HUES6 (cell line): ENCODE results near the gene INPP4B.

Source experiments
- H3K27ac ChIP-seq: 2 replicates; pipeline ENCODE4 v1.7.0; 2013; ENCODE audit warnings: low read depth, mild to moderate bottlenecking, low read length, inconsistent platforms
- H3K27me3 ChIP-seq: 2 replicates; pipeline ENCODE4 v1.6.1; 2013; ENCODE audit warnings: low read length; ENCODE audit not compliant: control insufficient read depth, insufficient read depth
- H3K36me3 ChIP-seq: 2 replicates; pipeline ENCODE4 v1.6.1; 2013; ENCODE audit warnings: low read length; ENCODE audit not compliant: control insufficient read depth, insufficient read depth
- H3K4me1 ChIP-seq: 2 replicates; pipeline ENCODE4 v1.6.1; 2013; ENCODE audit warnings: low read length; ENCODE audit not compliant: control insufficient read depth, insufficient read depth
- H3K4me3 ChIP-seq: 2 replicates; pipeline ENCODE4 v1.5.1; 2013; ENCODE audit warnings: low read depth, low read length
- H3K9ac ChIP-seq: one replicate; pipeline ENCODE4 v1.6.1; 2013; ENCODE audit warnings: mild to moderate bottlenecking, low read length
- H3K9me3 ChIP-seq: 2 replicates; pipeline ENCODE4 v1.6.1; 2013; ENCODE audit warnings: low read depth, low read length; ENCODE audit not compliant: control insufficient read depth, insufficient read depth

The INPP4B gene

DNA sequence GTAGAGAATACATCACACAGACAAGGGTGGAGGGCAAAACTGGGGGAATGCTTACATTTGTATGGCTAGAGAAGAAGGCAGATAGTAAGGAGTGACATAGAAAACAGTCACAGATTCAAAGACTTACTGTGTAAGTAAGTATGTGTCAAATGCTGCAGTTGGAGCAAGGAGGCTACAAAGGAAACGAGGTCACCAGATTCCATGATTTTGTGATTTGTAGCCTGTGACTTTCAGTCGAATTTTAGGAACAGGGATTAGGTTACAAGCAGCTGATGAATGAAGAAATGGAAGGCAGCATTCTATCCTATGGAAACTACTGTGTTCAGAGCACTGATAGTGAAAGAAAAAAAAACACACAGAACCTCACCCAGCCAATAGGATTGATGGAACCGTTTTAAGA lies 801.8 kb downstream of the INPP4B start:
- no peak overlapping the region for H3K27ac ChIP-seq
- no peaks in the 10 kb centered on the region for H3K36me3 ChIP-seq
- H3K27me3 ChIP-seq, result no peaks in the 10 kb centered on the region
- no peak overlapping the region for H3K4me3 ChIP-seq
- H3K9me3 ChIP-seq, result no peaks in the 10 kb centered on the region
- peaks cover 13% of the 10 kb centered on the region; the same call in 1 of the 2 replicates for H3K4me1 ChIP-seq
- H3K9ac ChIP-seq, result no peak overlapping the region

DNA sequence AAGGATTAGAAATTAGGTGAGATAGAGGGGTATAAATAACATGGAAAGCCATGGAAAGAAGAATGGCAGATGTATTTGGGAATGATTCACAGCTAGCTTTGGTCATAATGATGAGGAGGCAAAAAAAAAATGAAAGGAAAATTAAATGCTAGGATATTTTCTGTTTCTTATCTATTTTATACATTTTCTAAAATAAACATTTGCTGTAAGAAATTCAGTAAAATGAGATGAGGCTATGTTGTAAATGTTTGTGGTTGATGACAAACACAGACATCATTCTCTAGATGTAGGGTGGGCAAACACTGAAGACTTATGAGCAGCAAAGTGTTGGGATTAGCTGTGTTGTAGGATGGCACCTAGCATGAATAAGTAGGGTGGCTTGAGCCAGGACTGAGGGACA lies 802.6 kb downstream of the INPP4B start:
- H3K36me3 ChIP-seq, result no peaks in the 10 kb centered on the region
- no peak overlapping the region for H3K4me3 ChIP-seq
- no peak overlapping the region for H3K9ac ChIP-seq
- H3K4me1 ChIP-seq, result peaks cover 13% of the 10 kb centered on the region; the same call in 1 of the 2 replicates
- no peak overlapping the region for H3K27ac ChIP-seq
- H3K27me3 ChIP-seq, result no peaks in the 10 kb centered on the region
- no peaks in the 10 kb centered on the region for H3K9me3 ChIP-seq

- no peaks in the 10 kb centered on the region for H3K9me3 ChIP-seq
- no peak overlapping the region for H3K4me3 ChIP-seq
- no peak overlapping the region for H3K9ac ChIP-seq
- H3K36me3 ChIP-seq, result no peaks in the 10 kb centered on the region
- no peak overlapping the region for H3K27ac ChIP-seq
- no peaks in the 10 kb centered on the region for H3K27me3 ChIP-seq
- peaks cover 13% of the 10 kb centered on the region; the same call in 1 of the 2 replicates for H3K4me1 ChIP-seq
These were observed 804.3 kb downstream of the INPP4B start for GRCh38 chr4:142041788-142042187.

DNA sequence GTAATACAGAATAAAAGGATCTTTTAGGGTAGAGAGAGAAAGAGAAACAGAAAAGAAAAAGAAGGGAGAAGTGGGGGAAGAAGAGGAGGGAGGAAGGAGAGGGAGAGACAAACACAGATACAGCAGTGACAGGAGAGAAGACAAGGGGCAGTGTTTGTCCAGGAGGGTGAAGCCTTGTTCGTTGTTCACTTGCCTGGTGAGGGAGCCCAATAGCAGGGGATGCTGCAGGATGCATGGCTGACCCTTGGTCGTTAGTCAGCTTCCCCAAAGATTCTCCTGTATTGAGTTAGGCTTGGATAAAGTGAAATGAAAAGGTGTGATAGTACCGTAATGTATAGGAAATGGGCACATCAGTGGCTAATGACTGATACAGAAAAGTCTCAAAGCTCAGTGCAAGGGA lies 806.1 kb downstream of the INPP4B start:
- no peak overlapping the region for H3K4me3 ChIP-seq
- no peak overlapping the region for H3K27ac ChIP-seq
- H3K27me3 ChIP-seq, result no peaks in the 10 kb centered on the region
- no peaks in the 10 kb centered on the region for H3K36me3 ChIP-seq
- H3K9ac ChIP-seq, result no peak overlapping the region
- peaks cover 6% of the 10 kb centered on the region; the same call in 1 of the 2 replicates for H3K4me1 ChIP-seq
- H3K9me3 ChIP-seq, result no peaks in the 10 kb centered on the region

DNA sequence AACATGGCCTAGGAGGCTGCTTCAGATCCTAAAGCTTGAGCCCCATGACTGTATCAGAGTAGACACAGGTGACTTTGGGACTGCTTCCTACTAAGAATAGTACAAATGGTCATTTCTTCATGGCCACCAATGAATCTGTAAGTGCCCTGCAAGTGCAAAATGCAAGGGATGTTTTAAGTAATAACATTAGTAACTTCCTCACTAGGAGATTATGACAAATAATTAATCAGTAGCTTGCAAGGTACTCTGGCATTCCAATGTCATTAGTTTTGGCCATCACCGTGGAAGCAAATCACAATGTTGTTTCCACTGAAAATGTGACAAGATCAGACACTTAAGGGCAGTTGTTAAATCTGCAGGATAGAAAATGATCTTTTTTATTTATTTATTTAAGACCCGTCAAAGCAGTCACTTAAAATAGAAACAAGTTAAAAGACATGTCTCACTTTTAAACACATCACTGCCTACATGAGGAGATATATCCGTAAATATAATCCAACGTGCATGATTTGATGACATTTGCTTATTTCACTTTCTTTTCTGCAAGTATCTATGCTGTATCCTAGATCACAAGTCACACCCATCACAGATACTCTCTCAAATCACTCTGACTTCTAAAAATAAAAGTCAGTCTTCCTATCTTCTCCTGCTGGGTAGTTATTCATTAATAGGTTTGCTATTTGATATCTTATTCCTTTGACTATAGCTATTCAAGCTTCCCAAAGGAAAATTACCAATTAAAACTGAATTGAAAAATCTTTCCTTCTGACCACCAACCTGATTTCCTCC lies 809.1 kb downstream of the INPP4B start:
- no peaks in the 10 kb centered on the region for H3K4me1 ChIP-seq
- H3K27ac ChIP-seq, result no peak overlapping the region
- H3K9me3 ChIP-seq, result no peaks in the 10 kb centered on the region
- H3K4me3 ChIP-seq, result no peak overlapping the region
- H3K36me3 ChIP-seq, result no peaks in the 10 kb centered on the region
- no peaks in the 10 kb centered on the region for H3K27me3 ChIP-seq
- no peak overlapping the region for H3K9ac ChIP-seq

DNA sequence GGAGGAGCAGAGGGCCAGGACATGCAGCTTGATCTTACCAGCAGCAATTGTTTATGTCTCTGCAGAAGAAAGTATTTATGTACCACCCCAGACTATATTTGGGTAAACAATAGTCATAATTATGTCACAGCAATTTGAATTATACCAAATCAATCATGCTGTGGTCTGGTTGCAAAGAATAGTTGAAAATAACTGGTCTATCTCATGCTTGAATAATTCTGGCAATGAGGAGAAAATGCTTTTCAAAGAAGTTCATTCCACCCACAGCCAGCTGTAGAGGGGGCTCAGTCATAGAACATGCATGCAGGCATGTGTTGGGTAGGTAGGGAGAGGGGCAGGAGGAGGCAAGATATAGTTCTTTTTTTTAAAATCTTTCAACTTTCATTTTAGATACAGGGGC lies 810.5 kb downstream of the INPP4B start:
- H3K27me3 ChIP-seq, result no peaks in the 10 kb centered on the region
- H3K27ac ChIP-seq, result no peak overlapping the region
- H3K36me3 ChIP-seq, result no peaks in the 10 kb centered on the region
- H3K9me3 ChIP-seq, result no peaks in the 10 kb centered on the region
- H3K4me3 ChIP-seq, result no peak overlapping the region
- H3K4me1 ChIP-seq, result no peaks in the 10 kb centered on the region
- no peak overlapping the region for H3K9ac ChIP-seq

DNA sequence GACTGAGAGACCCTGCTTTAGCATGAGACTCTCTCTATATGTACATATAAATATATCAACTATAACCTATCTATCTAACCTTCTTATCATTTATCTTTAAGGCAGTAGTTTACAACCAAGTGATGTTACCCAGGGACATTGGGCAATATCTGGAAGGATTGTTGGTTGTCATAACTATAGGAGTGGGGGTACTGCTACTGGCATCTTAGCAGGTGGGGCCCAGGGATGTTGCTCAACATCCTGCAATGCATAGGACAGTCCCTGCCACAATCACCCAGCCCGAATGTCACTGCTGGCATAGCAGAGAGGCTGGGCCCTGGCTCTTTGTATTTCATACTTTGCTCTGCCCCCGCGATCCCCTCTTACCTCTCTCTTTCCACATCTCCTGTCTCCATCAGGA lies 812.0 kb downstream of the INPP4B start:
- Histone ChIP-seq H3K36me3 (no peaks in the 10 kb centered on the region), H3K4me3 (no peak overlapping the region), H3K27ac (no peak overlapping the region), H3K9me3 (no peaks in the 10 kb centered on the region), H3K27me3 (no peaks in the 10 kb centered on the region), H3K9ac (no peak overlapping the region), H3K4me1 (no peaks in the 10 kb centered on the region)

DNA sequence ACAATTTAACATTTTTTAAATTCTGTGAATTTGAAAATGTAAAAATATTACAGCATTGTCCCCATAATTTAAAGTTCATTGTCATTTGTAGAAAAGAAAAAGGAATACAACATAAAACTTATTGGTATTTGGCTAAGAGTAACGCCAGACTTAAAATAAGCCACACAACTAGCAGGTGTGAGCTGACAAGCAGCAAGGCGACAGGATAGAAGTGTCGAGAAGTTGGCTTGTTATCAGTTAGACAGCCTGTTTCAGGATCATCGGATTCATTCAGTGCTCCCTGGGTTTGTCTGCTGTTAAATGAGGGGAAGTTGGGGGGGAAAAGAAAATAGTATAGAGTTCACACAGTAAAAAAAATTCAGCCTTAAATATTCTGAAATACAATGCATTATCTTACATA lies 816.1 kb downstream of the INPP4B start:
- Histone ChIP-seq H3K4me3 (no peak overlapping the region), H3K27ac (no peak overlapping the region), H3K36me3 (no peaks in the 10 kb centered on the region), H3K4me1 (no peaks in the 10 kb centered on the region), H3K27me3 (no peaks in the 10 kb centered on the region), H3K9ac (no peak overlapping the region), H3K9me3 (no peaks in the 10 kb centered on the region)

GRCh38 chr4:142021761-142022160 lies 824.3 kb downstream of the INPP4B start:
- H3K4me1 ChIP-seq, result no peaks in the 10 kb centered on the region
- no peak overlapping the region for H3K4me3 ChIP-seq
- H3K36me3 ChIP-seq, result no peaks in the 10 kb centered on the region
- H3K9me3 ChIP-seq, result no peaks in the 10 kb centered on the region
- H3K27ac ChIP-seq, result no peak overlapping the region
- H3K9ac ChIP-seq, result no peak overlapping the region
- H3K27me3 ChIP-seq, result no peaks in the 10 kb centered on the region

DNA sequence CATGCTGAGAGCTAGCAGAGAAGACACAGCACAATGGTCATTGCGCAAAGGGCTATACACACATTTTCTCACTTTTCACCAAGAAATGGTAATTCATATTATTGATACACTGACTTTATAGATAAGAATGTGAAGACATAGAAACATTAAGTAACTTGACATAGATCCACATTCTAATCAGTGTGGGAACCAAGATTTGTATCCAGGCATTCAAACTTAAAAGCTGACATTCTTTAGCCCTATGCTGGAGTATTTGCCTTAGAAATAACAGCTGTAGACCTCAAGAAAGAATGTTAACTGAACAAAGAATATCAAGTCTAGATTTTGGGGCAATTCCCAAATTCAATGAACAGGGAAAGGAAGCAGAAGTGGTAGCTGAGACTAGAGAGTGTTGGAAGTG lies 824.9 kb downstream of the INPP4B start:
- no peak overlapping the region for H3K9ac ChIP-seq
- H3K27ac ChIP-seq, result no peak overlapping the region
- no peak overlapping the region for H3K4me3 ChIP-seq
- H3K27me3 ChIP-seq, result no peaks in the 10 kb centered on the region
- no peaks in the 10 kb centered on the region for H3K4me1 ChIP-seq
- H3K9me3 ChIP-seq, result no peaks in the 10 kb centered on the region
- no peaks in the 10 kb centered on the region for H3K36me3 ChIP-seq

DNA sequence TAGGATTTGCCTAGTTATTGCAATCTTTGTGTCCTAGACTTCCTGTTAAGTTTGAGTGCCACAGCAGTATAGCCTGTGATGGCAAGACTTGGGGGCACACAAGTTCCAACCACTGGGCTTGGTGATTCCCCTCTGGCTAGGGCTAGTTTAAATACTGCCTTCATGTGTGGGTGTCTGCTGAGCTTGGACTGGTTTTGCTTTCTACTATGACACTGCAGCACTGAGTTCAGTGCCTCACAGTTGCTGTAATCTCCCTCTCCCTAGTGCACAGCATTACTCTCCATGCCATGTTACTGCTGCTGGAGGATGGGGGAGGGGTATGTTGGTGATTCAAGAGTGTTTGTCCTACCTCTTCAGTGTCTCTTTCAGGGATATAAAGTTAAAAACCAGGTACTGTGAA lies 830.1 kb downstream of the INPP4B start:
- H3K36me3 ChIP-seq, result no peaks in the 10 kb centered on the region
- H3K27ac ChIP-seq, result no peak overlapping the region
- H3K4me3 ChIP-seq, result no peak overlapping the region
- no peaks in the 10 kb centered on the region for H3K9me3 ChIP-seq
- H3K27me3 ChIP-seq, result no peaks in the 10 kb centered on the region
- no peaks in the 10 kb centered on the region for H3K4me1 ChIP-seq
- H3K9ac ChIP-seq, result no peak overlapping the region
